Measurements from ENCODE around the gene VIPR2. TPM values are rescaled to one million over a fixed set of nuclear protein-coding genes. Genes with fewer than 3 reads are reported as not detected.

Gene VIPR2
- total and polyA plus RNA-seq, 4 donors, result 0.02 to 0.91 (median 0.73) TPM

DNA sequence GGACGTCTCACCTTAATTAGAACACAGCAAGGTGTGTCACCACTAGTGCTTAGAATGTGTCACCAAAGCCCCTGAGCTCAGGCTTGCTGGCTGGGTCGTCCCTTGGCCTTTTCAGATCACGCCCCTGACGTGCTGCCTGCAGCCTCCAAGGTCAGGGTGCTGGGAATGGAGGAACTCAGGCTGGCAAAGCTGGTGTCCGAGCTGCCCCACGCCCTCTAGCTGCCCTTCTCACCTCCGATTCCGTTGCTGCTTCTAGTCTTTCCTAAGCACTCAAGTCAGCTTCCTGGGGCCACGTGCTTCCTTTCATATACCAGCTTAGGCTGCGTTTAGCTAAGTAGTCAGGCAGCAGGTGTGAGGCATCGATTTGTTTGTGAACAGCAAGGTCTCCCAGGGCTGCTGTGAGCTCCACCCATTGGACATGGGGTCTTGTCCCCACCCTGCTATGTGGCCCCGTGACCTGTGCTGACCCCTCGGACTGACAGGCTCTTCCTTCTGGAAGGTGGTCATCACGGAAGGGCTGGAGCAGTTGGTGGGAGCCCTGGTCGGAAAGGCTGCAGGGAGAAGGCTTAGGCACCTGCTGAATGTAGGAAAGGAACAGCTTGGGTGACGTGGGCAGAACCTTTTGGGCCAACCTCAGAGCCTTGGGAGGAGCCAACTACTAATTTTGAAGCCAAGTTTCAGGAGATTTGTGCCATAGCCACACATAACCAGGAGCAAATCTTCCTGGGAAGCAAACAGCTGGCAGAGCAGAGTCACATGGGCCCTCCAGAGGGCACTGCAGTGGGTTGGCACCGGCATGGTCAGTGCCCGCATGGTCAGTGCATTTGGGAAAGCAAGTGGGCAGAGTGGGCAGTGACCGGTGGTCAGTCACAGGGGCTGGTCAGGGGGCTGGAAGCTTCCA, 28.8 kb downstream of the VIPR2 start:
- ATAC-seq (ENCODE audit: insufficient read depth, low FRiP score) (no peak), DNase-seq (no peak)
- Histone ChIP-seq H3K9ac (ENCODE audit: insufficient read depth in 1 of 2, low read length in 2 of 2) (no peak overlapping the region), H3K27me3 (ENCODE audit: control insufficient read depth in 3 of 3, insufficient read depth in 3 of 3, low read length in 2 of 3) (peaks cover 0 to 35% (median 32%) of the 10 kb centered on the region in 3 donors), H3K36me3 (ENCODE audit: control insufficient read depth in 4 of 4, insufficient read depth in 4 of 4, low read length in 4 of 4) (no peaks in the 10 kb centered on the region), H3K4me3 (no peak overlapping the region), H3K4me1 (ENCODE audit: control insufficient read depth in 5 of 5, insufficient read depth in 5 of 5, low read length in 5 of 5) (peaks cover 0 to 14% (median 0%) of the 10 kb centered on the region in 5 donors), H3K27ac (ENCODE audit: low read depth in 1 of 2, low read length in 1 of 2) (no peak overlapping the region), H3K9me3 (ENCODE audit: control insufficient read depth in 4 of 4, insufficient read depth in 3 of 4, low read length in 3 of 4) (no peaks in the 10 kb centered on the region)
- TF ChIP-seq, protein P1, sequence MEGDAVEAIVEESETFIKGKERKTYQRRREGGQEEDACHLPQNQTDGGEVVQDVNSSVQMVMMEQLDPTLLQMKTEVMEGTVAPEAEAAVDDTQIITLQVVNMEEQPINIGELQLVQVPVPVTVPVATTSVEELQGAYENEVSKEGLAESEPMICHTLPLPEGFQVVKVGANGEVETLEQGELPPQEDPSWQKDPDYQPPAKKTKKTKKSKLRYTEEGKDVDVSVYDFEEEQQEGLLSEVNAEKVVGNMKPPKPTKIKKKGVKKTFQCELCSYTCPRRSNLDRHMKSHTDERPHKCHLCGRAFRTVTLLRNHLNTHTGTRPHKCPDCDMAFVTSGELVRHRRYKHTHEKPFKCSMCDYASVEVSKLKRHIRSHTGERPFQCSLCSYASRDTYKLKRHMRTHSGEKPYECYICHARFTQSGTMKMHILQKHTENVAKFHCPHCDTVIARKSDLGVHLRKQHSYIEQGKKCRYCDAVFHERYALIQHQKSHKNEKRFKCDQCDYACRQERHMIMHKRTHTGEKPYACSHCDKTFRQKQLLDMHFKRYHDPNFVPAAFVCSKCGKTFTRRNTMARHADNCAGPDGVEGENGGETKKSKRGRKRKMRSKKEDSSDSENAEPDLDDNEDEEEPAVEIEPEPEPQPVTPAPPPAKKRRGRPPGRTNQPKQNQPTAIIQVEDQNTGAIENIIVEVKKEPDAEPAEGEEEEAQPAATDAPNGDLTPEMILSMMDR (IDR thresholded peaks at IDR 0.05; ENCODE audit: control extremely low read depth, extremely low read depth), result no peak
- 58 to 64% methylated on average over 19 of the region's 19 CpGs for WGBS, 2 donors

DNA sequence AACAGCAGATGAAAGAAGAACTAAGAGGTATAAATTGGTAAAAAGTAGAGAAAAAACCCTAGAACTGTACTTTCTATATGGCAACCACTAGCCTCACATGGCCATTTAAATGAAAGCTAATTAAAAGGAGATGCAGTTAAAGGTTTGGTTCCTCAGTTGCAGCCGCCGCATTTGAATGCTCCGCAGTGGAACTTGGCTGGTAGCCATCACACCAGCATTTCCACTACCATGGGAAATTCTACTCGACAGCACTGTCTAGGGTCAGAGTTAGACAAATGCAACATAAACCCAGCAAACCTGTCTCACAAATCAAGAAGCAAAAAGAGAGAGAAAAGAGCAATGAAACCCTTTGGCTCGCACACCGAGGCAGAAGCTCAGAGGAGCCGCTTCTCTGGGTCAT, 29.7 kb downstream of the VIPR2 start:
- no peak for ATAC-seq (ENCODE audit: insufficient read depth, low FRiP score)
- H3K4me3 ChIP-seq, result no peak overlapping the region
- TF ChIP-seq, protein P1 (IDR thresholded peaks at IDR 0.05; ENCODE audit: control extremely low read depth, extremely low read depth), result no peak
- H3K27ac ChIP-seq (ENCODE audit: low read depth in 1 of 2, low read length in 1 of 2), result no peak overlapping the region
- peaks cover 0 to 14% (median 0%) of the 10 kb centered on the region in 5 donors for H3K4me1 ChIP-seq (ENCODE audit: control insufficient read depth in 5 of 5, insufficient read depth in 5 of 5, low read length in 5 of 5)
- 60 to 76% methylated on average over 7 of the region's 7 CpGs for WGBS, 2 donors
- H3K27me3 ChIP-seq (ENCODE audit: control insufficient read depth in 3 of 3, insufficient read depth in 3 of 3, low read length in 2 of 3), result peaks cover 0 to 35% (median 32%) of the 10 kb centered on the region in 3 donors
- no peaks in the 10 kb centered on the region for H3K9me3 ChIP-seq (ENCODE audit: control insufficient read depth in 4 of 4, insufficient read depth in 3 of 4, low read length in 3 of 4)
- H3K36me3 ChIP-seq (ENCODE audit: control insufficient read depth in 4 of 4, insufficient read depth in 4 of 4, low read length in 4 of 4), result no peaks in the 10 kb centered on the region
- peak; percentile 31 to 73 (median 51) for DNase-seq
- no peak overlapping the region for H3K9ac ChIP-seq (ENCODE audit: insufficient read depth in 1 of 2, low read length in 2 of 2)

DNA sequence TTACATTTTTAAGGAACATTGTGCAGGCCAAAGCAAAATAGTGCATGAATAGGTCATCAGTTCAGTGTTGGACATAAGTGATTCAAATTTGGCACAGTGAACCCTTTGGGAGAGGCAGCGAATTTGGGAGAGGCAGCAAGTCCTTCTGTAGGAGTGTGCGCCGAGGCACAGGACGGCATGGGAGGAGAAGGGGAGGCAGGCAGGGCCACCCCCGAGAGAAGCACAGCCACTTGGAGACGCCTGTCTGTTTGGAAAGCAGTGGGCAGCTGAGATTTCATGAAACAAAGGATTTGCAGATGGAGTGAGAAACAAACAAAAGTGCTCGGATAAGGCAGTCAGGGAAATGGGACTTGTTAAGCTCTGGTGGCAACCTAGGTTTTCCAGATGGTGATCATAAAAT, 30.6 kb downstream of the VIPR2 start:
- 65 to 66% methylated on average over 7 of the region's 7 CpGs for WGBS, 2 donors
- Histone ChIP-seq H3K9me3 (ENCODE audit: control insufficient read depth in 4 of 4, insufficient read depth in 3 of 4, low read length in 3 of 4) (no peaks in the 10 kb centered on the region), H3K27me3 (ENCODE audit: control insufficient read depth in 3 of 3, insufficient read depth in 3 of 3, low read length in 2 of 3) (peaks cover 0 to 35% (median 32%) of the 10 kb centered on the region in 3 donors), H3K27ac (ENCODE audit: low read depth in 1 of 2, low read length in 1 of 2) (no peak overlapping the region), H3K4me3 (no peak overlapping the region), H3K36me3 (ENCODE audit: control insufficient read depth in 4 of 4, insufficient read depth in 4 of 4, low read length in 4 of 4) (no peaks in the 10 kb centered on the region), H3K9ac (ENCODE audit: insufficient read depth in 1 of 2, low read length in 2 of 2) (no peak overlapping the region), H3K4me1 (ENCODE audit: control insufficient read depth in 5 of 5, insufficient read depth in 5 of 5, low read length in 5 of 5) (peaks cover 0 to 17% (median 0%) of the 10 kb centered on the region in 5 donors)
- no peak for ATAC-seq (ENCODE audit: insufficient read depth, low FRiP score)
- no peak for DNase-seq
- TF ChIP-seq, protein P1 (IDR thresholded peaks at IDR 0.05; ENCODE audit: control extremely low read depth, extremely low read depth), result no peak

Data from lung (tissue), 12 donors.